ENCODE data around the gene FOSL2. TPM values are rescaled to one million over a fixed set of nuclear protein-coding genes. Genes with fewer than 3 reads are reported as not detected.

Gene FOSL2
- polyA plus RNA-seq, 1 donor: 24.8 TPM

DNA sequence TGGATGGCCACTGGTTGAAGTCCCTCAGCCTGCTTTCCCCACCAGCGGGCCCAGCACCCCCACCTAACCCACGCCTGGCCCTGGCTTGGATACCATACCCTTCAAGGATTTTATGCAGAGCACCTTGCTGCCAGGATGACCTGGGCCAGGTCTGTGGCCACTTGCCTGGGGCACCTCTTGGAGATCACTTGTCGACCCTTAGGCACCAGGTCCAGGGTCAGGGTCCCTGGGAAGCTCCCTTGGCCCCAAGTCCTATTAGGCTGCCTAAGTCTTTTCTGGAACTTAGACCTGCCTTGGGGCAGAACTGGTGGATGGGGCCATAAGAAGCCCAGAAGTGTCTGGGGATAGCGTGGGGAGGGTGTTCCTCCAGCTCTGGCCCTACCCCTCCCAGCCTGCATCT is 39.1 kb downstream of the FOSL2 start:
- DNase-seq: no peak

DNA sequence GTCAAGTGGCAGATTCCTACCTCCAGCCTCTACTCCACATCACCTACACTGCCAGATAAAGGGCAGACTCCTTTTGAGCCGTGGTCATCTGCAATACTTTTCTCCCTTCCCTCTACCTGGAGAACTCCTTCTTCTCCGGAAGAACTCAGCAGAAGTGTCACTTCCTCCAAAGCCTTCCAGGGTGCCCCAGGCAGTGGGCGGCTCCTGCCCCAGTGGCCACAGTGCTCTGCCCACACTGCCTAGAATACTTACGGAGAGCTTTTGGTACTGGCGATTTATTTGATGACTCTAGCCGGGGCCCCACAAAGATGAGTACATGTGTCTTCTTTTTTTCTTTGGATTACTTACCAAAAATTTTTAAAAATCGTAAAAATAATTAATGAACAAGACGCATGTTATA is 39.7 kb downstream of the FOSL2 start:
- DNase-seq: no peak

DNA sequence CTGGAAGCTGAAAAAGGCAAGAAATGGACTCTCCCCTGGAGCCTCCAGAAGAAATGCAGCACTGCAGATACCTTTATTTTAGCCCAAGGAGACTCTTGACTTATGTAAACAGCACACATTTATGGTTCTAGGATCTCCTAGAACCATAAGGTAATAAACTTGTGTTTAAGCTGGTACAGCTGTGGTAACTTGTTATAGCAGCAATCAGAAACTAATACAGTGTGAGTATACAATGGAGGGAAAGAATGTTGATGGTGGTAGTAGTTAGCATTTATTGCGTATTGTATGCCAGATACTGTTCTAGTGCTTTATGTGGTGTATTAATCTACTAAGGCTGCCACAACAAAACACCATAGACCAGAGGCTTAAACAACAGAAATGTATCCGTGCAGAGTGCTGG is 40.6 kb downstream of the FOSL2 start:
- DNase-seq: no peak

DNA sequence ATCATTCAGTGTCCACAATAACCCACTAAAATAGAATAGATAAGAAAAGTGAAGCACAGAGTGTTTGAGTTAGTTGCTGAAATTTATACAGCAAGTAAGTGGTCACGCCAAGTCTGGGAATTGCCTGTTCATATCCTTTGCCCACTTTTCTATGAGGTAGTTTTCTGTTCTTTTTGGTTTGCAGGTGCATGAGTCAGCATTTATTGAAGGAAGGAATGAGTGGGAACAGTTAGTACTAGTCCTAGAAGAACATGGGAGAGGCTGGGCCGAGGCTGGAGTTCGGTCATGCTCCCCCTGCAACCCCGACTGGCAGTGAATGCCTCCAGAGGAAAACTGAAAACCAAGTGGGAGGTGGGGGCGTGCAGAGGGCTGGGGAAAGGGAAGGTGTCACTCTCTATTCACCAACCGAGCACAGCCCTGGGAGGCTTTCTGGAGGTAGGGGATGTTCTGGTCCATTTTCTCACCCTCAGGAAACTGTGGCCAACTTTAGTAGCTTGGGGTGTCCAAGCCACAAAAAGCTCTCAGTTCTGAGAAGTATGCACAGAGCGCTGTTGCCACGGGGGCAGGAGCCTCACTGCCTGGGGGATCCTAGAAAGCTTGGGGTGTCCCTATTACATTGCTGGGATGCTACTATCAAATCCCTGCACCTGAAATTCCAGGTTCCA is 41.4 kb downstream of the FOSL2 start:
- DNase-seq: no peak

DNA sequence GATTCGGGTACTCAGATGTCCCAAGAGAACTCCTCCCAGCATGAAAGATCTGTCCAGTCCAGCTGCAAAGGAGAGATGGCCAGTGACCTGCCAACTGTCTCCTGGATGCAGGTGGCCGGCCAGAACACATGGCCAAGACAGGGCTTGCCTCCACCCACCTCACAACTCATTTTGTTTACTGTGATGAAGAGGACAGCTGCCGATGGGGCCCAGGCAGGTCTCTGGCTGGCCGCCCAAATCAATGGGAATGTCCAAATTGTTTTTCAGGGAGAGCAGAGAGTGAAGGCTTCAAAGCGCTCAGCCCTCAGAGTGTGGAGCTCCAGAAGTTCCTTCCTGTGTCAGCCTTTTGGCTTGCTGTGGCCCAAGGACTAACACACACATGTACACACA is 41.9 kb downstream of the FOSL2 start:
- no peak for DNase-seq

DNA sequence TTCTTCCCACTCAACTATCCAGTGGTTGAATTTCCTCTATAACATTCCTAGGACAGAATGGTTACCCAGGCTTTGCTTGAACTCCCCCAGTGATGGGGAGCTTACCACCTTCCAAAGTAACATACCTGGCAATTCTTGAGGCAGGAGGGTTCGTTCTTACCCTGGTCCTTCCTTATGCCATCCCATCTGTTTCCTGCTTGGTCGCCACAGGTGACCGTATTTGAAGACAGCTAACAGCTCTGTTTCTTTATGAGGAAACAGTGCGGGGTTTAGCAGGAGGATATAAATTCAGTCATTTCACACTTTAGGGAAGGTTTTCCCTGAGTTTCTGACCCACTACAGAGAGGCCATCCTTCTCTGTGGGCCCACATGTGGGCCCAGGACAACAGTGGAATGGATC is 42.6 kb downstream of the FOSL2 start:
- no peak for DNase-seq

DNA sequence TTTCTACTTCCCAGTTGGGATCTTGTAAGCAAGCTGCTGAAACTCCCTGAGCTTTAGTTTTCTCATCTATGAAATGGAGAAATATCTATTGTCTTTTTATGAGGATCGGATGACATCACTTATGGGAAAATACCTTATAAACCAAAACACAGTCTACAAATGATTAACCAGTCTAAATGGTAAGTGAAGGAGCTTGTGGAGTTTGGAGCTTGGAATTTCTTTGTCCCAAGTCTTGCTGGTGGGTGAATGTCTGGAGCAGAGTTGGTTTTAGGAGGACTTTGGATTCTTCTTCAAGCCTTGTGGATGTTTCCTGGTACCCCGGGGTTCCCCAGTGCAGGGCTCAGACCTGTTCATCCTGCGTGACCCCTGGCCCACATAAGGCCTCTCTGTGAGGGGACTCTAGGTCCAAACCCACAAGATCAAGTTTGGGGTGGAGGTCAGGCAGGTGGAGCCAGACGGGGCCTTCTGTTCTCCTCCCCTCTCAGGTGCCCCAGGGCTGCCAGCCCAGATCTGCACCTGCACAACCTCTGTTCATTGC is 43.2 kb downstream of the FOSL2 start:
- DNase-seq: no peak

DNA sequence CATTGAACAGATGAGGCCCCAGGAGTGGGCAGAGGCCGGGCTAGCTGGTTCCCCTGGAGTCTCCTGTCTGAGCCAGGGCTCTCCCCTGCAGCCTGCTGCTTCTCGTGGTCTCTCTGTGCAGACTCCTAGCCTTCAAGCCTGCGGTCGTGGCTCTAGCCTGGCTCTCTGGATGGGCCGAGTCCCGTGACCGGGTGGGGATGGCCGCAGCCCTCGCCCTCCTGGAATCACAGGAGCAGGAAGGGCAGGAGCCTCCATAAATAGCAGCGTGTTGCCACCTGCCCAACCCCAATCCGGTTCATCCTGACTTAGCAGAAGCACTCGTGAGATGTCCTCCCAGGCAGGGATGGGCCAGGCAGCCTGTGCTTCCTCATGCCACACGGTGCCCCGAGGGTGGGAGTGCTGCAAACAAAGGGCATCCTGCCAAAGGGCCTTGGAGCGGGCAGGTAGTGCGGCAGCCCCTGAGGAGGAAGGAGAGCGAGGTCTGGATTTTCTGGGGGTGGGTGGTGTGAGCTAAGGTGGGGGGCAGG is 43.9 kb downstream of the FOSL2 start:
- no peak for DNase-seq

GRCh38 chr2:28437149-28437835 is 44.6 kb downstream of the FOSL2 start:
- no peak for DNase-seq

DNA sequence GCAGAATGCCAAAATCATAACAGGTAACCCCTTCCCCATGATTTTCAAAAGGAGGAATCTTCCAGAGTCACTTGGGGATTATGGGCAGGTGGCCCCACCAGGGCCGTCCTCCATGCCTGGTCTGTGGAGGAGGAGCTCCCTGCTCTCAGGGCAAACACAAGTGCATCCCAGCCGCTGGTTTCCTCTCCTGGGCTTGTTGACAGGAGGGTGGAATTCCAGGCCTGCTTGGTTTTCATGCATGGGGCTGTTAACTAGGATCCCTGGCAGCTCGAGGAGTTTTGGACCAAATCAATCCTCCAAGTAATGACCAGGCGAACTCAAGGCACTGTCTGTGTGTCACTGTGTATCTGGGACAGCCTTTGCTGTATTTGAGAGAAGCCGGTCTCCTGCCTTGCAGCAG is 45.3 kb downstream of the FOSL2 start:
- DNase-seq: no peak

DNA sequence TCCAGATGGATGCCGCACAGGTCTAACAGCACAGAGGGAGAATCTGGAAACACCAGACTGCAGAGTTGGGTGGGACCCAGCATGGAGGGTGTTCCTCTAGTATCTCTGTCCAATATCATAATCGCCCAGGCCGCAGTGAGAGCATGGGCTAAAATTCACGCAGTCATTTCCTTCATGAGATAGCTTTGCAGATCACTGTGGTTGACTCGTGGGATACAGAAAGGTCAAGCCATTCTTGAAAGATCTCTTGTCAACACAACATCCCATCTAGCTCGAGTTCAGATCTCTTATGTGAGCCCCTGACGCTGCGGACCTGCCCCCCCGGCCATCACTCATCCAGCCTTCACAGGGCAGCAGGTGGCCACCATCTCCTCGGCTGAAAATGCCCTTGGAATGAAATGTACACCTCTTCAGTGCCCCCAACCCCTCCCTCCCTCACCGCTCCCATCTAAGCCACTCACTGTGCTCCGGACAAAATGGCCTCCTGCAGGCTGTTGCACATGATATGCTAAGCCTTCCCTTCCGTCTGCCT is 45.9 kb downstream of the FOSL2 start:
- DNase-seq: no peak

- DNase-seq: no peak
These were observed 46.5 kb downstream of the FOSL2 start for GRCh38 chr2:28439127-28439526.

DNA sequence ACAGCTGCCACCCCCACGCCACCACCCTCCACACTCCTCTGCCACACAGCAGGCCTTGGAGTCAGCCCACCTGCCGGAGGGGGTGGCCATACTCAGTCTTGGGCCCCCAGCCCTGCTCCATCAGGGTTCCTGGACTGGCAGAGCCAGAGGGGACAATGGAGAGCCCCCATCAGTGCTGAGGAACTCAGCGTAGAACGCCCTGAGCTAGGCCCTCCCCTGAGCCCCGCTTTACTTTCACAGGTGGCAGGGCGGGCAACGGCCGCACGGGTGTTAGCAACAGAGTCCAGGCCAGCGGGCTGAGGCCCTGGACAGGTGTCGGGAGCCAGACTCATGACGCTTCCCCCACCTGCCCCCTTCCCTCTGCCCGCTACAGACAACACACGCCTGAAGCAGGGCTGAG is 47.1 kb downstream of the FOSL2 start:
- no peak for DNase-seq

- no peak for DNase-seq
These were observed 49.7 kb downstream of the FOSL2 start for GRCh38 chr2:28442328-28442727.

DNA sequence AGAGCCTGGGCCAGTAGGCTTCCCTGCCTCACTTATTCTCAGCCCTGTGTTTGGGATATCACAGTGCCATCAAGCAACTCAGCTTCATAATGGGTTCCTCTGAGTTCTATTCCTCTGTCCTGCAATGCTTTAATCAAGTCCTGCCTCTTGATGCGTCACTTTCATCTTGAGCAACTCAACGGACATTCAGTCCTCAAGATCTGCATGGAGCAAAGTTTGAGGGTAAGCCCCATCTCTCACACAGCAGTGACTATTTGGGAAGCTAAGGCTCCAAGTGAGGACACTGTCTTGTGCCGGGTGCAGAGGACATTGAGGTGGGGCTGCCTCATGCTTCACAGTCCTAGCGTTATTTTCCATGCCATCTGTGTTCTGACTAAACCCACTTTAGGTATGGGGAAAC is 52.3 kb downstream of the FOSL2 start:
- DNase-seq: no peak

- DNase-seq: no peak
These were observed 53.0 kb downstream of the FOSL2 start for GRCh38 chr2:28445448-28446258.

GRCh38 chr2:28446531-28446930 is 53.9 kb downstream of the FOSL2 start:
- no peak for DNase-seq

- DNase-seq: no peak
These were observed 54.4 kb downstream of the FOSL2 start for GRCh38 chr2:28447086-28447485.

- no peak for DNase-seq
These were observed 55.5 kb downstream of the FOSL2 start for GRCh38 chr2:28447943-28448792.

GRCh38 chr2:28448793-28449100 is 56.1 kb downstream of the FOSL2 start:
- DNase-seq: no peak

- no peak for DNase-seq
These were observed 56.4 kb downstream of the FOSL2 start for GRCh38 chr2:28449126-28449487.
